Measurements from ENCODE around the gene TSPAN18. TPM values are rescaled to one million over a fixed set of nuclear protein-coding genes. Genes with fewer than 3 reads are reported as not detected.

TSPAN18 gene
- total RNA-seq, 1 donor from 2014 or later: 44.9 TPM

DNA sequence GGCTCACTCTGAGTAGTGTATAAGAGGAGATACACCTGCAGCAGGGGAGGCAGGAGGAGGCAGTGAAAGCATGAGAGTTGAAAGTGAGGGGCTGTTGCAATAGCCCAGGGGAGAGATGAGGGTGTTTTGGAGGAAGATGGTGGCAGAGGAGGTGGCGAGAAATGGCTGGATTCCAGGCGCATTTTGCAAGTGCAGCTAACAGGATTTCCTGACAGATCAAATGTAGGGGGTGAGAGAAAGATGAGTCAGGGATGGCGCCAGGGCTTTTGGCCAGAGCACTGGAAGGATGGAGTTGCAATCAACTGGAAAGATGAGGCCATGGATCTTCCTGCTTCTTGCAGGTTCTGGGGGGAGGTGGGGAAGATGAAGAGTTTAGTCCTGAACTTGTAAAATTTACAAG, 16.8 kb upstream of the TSPAN18 start:
- intact Hi-C loops (cut with micrococcal nuclease): no loop called here

DNA sequence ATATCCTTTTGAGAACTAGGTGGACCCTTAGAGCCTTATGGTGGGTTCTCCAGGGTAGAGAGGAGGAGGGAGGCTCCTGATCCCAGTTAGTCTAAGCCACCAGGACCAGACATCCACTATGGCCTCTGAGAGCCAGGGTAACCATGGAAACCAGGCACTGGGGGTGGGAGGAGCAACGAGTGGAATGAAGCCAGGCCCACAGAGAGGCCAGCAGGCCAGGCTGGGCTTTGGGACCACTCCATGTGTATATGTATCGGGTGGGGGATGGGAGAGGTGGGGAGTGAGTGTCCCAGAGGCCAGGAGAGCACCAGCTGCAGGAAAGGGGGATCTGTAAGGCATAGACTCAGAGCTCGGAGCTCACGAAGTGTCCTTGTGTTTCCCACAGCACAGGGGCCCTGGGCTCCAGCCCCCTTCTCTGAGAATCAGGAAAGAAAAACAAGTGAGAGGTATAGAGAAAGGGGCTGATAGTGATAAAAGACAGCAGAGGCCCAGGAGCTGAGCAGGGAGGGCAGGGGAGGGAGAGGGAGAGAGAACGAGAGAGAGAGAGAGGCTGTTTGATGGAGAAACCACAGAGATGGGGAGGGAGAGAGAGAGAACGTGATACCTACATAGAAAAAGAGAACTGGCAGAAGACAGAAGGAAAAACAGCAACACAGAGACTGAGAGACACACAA, 15.5 kb upstream of the TSPAN18 start:
- intact Hi-C loops (cut with micrococcal nuclease): no loop called here

DNA sequence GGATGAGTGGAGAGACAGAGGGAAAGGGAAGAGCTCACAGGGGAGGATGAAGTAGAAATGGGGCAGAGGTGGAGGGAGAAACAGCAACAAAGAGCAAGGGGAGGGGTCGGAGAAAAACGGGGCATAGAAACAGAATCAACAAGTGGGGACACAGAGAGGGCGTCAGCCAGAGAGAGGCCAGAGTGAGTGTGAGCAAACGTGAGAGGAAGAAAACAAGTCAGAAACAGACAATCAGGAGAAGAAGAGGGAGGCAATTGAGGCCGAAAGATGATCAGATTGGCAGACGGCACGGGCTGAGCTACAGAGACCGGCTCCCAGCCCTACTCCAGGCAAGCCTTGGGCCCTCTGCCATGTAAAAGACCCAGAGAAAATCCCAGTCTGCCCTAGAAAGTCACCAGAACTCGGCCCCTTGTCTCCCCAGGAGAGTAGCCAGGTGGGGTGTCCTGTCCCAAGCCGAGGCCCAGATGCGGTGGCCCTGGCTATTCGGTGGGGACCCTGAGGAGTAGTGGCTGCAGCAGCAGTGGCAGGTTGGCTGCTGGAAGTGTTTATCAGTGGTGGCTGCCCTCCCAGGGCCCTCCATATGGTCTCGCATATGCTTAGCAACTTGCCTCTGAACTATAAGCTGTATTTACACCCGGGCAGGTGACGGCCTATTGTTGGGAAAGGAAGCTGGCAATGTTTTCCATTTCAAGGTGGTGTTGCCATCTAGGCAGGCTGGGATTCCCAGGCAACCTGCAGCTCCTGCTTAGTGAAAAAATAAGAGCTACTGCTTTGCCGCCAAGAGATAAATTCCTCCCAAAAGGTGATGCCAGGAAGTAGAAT, 14.8 kb upstream of the TSPAN18 start:
- intact Hi-C loops (cut with micrococcal nuclease): no loop called here

DNA sequence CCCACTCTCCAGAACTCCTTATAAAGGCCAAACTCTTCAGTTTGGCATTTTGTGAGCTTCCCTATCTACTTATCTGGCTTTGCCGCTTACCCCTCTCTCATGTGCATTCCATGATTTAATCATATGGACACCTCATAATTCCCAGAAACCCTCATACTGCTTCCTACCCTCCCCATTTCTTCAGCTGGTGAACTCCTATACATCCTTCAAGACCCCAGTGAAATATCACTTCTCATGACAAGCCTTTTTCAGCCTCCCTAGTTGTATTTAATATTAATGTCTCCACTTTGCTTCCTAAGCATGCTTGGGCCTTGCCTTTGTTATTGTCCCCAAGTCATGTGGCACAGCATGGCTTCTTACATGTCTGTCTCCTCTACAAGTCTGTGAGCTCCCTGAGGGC, 13.7 kb upstream of the TSPAN18 start:
- intact Hi-C loops (cut with micrococcal nuclease): no loop called here

DNA sequence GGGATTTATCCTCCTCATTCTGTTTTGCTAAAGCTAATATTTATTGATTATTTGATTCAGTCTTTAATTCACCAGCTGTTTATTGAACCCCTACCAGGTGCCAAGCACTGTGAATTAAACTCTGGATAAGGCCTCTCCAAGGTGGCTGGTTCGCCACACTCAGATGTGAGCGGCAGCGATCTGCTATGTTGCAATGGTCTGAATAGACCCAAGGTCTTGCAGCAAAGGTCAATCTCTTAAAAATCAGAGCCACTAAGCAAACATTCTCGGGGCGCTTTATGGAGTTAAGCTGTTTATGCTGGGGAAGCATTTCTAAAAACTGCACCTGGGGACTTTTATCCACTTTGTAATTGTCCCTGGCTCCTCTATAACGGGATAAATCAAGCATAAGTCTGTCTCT, 10.5 kb upstream of the TSPAN18 start:
- intact Hi-C loops (cut with micrococcal nuclease): no loop called here

DNA sequence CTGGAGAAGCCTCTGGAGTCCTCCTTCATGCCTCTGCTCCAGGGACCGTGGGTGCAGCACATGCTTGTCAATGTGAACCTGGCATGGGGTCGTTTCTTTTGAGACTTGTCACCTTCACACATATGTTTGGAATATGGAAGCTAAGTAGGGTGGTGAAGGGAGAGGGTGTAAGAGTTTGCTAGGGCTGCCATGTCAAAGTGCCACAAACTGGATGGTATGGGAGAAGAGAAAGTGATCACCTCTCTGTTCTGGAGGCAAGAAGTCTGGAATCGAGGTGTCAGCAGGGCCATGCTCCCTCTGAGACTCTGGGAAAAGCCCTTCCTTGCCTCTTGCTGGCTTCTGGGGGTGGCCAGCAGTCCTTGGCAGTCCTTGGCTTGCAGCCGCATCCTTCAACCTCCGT, 8.7 kb upstream of the TSPAN18 start:
- intact Hi-C loops (cut with micrococcal nuclease): no loop called here

DNA sequence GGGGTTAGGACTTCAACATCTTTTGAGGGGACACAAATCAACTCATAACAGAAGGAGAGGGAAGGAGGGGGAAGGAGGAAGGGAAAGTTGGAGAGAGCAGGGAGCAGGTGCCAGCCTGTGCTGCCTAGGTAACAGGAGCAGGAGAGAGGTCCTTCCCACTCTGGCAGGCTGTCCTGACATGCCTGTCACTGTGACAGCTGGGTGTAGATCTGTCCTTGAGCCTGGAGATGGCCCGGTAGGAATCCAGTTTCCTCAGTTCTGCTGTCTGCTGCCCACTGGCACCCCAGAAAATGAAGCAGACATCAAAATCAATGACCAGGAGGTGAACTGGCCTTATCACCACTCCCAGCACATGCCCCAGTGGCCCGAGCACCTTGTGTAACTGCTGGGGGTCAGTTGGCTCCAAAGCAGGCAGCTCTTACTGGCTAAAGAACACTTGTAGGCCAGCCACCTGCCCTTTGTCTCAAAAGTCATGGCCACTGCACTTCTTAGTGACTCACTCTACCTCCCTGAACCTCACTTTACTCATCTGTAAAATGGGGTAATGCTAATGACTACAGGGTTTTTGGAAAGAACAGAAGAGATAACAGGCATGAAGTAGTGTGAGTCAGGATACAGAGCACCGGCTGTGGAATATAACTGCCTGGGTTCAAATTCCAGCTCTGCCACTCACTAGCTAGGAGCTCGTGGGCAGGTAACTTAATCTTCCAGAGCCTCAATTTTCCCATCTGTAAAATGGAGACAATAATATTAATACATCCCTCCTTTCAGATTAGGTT, 8.0 kb upstream of the TSPAN18 start:
- intact Hi-C loops (cut with micrococcal nuclease): no loop called here

DNA sequence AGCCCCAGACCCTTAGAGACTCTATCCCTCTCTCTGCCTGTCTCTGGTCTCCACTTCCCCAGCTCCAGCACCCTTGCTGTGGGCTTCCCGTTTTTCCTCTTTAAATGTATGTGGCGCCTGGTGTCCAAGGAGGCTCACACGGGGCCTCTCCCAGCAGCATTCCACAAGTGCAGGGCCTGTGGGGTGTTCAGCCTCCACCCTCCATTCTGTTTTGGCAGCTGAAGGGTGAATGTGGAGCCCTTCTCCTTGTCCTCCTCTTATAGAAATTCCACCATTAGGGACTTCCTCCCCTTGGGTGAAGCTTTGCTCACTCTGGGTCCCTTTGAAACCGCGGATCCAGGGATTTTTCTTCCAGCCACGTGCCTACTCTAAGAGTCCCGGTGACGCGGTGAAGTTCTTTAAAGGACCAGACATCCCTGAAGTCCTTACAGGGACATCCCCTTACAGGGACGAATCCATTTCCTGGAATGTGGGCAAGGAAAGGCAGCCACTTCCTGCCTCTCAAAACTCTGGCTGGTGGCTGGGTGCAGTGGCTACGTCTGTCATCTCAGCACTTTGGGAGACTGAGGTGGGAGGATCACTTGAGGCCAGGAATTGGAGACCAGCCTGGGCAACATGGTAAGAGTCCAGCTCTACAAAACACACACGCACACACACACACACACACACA, 1.6 kb upstream of the TSPAN18 start:
- intact Hi-C loops (cut with micrococcal nuclease): no loop called here

DNA sequence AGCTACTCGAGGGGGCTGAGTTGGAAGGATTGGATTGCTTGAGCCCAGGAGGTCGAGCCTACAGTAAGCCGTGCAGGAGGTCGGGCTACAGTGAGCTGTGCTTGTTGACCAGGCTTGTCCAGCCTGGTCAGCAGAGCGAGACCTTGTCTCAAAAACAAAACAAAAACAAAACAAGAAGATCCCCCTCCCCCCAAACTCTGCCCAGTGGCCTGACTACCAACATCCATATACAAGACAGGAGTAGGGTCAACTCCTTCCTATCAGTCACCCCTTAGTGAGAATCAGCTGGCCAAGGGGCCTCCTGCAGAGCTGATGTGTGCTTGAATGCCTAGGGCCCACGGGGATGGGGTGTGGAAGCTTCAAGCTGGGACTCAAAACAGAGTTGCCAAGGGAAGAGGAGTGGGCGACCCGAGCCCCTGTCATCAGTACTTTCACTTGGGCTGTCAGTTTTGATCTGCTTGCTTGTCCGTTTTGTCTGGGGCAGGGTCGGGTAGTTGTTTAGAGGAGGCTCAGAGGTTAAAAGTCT, 942 bp upstream of the TSPAN18 start:
- intact Hi-C loops (cut with micrococcal nuclease): loop anchor here (2.0 kb wide), 2 partner anchors 67 to 377 kb away; no protein-coding TSS in a partner anchor

DNA sequence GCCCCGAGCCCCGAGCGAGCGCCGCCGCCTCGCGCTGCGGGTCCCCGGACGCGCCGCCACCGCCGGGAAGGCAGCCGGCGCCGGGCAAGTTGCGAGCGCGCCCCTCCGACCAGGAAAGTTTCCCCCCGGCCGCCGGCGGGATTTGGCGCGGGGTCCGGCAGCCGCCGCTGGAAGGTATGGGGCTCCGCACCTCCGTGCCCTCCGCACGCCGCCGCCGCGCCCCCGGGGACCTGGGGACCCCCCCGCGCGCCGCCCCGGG, 281 bp downstream of the TSPAN18 start:
- intact Hi-C loops (cut with micrococcal nuclease): loop anchor here (1.0 to 2.0 kb wide), 3 partner anchors 68 to 376 kb away; no protein-coding TSS in a partner anchor

DNA sequence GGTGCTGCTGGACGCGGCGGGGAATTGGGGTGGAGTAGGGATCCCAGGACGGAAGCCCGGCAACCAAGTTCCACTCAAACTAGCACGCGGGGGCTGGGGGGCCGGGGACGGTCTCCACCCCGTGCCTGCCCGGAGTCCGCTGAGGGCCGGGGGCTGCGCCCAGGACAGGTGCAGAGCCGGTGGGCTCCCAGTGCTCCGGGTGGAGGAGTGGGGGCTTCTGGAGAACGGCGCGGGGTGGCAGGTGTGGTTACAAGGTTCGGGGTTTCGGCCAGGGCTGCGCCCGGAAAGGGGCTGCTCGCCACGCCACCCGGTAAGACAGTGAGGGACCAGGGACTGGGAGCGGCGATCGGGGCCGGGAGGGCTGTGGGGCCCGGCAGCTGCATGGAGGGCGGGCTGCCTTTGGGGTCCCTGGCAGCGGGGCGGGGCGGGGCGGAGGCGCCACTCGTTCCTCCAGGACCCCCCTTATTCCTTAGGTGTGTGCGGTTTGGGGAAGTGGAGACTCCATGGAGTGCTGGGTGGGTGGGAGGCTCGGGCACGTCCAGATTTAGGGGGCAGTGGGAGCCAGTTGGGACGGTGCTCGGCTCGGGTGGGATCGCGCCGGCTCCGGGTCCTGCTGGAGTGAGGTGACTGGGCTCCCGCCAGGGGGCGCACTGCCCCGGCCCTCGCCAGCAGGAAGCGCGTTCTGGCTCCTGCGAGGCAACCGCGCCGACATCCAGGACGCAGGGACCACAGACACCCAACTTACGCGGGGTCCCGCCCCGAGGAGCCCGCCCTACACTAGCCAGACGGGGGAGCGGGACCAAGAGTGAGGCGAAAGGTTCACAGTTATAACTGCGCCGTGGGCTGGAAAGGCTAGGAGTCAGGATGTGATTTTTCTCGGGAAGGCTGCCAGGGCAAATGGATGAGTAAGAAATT, 868 bp downstream of the TSPAN18 start:
- intact Hi-C loops (cut with micrococcal nuclease): loop anchor here (1.0 to 2.0 kb wide), 9 partner anchors 47 to 375 kb away; no protein-coding TSS in a partner anchor

DNA sequence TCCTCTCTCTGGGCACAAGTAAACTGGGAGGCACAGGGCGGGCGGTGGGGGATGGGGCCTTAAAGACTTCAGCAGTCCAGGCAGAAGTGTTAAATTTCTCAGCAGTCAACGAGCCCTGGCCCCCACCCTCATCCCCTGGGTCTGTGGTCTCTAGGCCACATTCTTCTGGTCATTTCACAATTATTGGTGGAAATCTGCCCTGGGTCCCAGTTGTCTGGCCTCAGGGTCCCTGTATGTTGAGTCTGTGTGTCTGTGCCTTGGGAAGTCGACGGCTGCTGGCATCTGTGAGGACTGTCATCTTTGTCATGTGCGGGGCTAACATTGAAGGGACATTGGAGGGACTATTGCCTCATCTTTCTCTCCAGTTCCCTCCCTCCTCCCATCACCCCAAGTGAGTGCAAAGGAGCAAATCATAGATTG, 1.7 kb downstream of the TSPAN18 start:
- intact Hi-C loops (cut with micrococcal nuclease): loop anchor here (1.0 to 2.0 kb wide), 6 partner anchors 46 to 183 kb away; no protein-coding TSS in a partner anchor

DNA sequence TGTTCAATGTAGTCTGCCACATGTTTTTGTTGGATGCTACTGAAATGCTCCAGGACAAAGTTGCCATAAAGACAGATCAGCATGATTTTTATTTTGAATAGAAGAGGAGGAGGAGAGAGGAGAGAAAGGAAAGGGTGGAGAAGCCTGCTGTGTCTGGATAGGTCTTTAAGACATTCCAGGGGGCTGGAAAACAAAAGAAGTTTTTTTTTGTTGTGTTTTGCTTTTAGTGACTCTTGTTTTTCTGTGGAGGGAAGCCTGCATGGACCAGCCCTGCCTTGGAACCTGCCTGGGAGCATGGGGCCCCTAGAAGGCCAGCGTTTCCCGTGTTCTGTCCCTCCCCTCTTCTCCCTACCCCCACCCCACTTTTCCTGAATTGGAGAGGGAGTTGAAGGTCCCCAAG, 2.3 kb downstream of the TSPAN18 start:
- intact Hi-C loops (cut with micrococcal nuclease): loop anchor here (2.0 kb wide), 3 partner anchors 46 to 172 kb away; no protein-coding TSS in a partner anchor

DNA sequence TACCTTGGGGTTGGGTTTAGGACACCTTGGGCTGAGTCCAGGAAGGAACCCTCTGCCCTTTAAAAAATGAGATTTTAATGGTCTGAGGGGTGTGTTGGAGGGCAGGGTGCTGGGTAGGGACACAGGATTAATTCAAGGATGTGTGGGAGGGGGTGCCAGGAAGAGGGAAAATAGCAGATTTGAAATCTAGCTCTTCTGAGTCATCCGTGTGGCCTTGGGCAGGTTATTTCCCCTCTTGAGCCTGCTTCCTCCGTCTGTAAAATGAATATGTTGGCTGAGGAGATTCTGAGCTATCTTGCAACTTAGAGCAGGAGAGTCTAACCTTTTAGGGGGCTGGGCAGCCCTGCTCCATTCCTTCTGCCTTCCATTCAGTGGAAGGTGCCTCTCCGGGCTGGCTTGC, 3.0 kb downstream of the TSPAN18 start:
- intact Hi-C loops (cut with micrococcal nuclease): loop anchor here (2.0 kb wide), 3 partner anchors 45 to 173 kb away; no protein-coding TSS in a partner anchor

DNA sequence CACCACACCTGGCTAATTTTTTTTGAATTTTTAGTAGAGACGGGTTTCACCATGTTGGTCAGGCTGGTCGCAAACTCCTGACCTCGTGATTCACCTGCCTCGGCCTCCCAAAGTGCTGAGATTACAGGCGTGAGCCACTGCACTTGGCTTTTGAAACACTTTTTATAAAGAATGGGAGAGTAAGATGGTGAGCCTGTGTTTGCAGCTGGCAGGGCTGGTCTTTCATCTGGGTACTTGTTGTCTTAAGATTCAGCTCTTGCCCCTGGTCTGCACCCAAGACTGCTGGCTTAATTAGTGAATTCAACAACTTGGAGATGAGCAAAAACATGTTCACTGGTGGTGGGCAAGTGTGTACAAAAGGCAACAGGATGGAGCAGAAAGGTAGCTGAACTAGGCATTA, 4.0 kb downstream of the TSPAN18 start:
- intact Hi-C loops (cut with micrococcal nuclease): no loop called here

DNA sequence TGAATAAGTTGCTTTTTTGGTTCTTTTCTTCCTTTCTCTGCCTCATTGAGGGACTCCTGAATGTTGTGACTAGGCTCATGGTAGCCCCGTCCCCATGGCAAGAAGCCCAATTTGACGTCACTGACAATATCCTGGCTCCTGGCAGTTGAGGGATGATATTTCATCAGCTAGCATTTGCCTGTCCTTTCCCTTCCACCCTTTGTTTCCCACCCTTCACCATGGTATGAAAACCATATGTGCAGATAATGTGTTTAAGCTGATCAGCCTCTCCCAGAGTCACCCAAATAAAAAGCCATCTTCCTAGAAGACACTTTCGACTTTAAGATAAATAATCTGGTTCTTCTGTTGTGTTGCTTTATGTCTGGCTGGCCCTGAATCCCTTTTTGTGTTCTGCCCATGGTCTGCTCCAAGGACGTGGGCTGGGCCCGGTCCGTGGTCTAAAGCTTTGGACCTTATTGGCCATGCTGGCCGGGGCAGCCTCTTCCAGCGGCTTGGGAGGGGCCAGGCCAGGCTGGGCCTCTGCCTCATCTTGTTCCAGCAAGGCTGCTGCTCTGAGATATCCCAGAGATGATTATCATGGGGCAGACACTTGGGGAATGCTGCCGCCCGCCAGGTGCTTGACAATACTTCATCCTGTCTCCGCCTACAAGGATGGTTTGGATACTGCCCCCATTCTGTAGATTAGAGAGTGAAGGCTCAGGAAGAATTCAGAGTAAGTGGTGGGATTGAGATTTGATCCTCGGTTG, 5.1 kb downstream of the TSPAN18 start:
- intact Hi-C loops (cut with micrococcal nuclease): no loop called here

DNA sequence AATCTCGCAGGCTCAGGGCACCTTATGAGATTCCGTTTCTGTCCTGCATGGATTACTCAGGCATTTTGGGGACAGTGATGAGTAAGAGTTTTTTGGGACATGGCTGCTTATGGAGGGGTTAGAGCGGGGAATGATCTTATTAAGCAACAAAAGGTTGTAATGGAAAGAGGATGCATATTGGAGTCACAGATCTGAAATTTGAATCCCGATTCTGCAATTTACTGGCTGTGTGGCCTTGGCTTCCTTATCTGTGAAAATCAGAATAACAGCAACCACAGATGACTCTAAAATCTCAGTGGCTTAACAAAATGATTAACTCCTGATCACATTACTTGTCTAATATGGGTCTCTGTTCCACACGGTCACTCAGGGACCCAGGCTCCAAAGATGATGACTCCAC, 5.8 kb downstream of the TSPAN18 start:
- intact Hi-C loops (cut with micrococcal nuclease): no loop called here

DNA sequence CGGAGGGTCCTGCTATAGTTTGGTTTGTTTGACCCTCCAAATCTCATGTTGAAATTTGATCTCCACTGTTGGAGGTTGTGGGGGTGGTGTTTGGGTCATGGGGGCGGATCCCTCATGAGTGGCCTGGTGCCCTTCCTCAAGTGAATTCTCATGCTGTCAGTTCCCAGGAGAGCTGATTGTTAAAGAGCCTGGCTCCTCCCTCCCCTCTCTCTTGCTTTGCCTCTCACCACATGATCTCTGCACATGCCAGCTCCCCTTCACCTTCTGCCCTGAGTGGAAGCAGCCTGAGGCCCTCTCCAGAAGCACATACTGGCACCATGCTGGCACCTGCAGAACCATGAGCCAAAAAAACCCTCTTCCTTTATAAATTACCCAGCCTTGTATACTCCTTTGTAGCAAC, 7.1 kb downstream of the TSPAN18 start:
- intact Hi-C loops (cut with micrococcal nuclease): no loop called here

DNA sequence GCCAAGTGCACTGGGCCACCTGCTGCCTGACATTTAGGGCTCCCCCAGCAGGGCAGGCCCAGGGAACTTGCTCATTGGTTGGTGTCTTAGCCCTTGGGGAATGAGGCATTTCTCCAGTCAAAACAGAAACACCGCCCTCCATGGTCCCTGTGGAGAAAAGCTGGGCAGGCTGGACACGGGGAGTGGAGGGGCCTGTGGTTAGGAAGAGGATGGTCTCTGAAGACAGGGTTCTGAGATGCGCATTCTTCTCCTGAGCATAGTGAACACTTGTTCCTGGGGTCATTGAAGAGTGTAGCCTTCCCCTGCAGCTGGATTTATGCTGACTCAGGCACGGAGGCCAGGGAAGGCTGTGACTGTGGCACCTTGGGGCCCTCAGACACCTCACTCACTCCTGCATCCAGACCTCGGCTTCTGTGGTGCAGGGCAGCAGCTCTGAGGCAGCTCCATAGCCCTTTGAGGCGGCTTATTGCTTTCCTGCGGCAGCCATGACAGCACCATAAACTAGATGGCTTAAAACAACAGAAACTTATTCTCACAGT, 8.2 kb downstream of the TSPAN18 start:
- intact Hi-C loops (cut with micrococcal nuclease): no loop called here

Data from T-helper 1 cell treated with Interleukin-12 subunit alpha and Interleukin-12 subunit beta and Interleukin-4 antibody, amounts not matched to agents 30 ng/mL and 1 ng/mL, for 36 hours (primary cell).